ENCODE results near the gene FANCI. TPM values are rescaled to one million over a fixed set of nuclear protein-coding genes. Genes with fewer than 3 reads are reported as not detected.

FANCI gene
- total RNA-seq, 6 experiments from 2014 or later, result 0.98 to 7.2 (median 2.8) TPM

DNA sequence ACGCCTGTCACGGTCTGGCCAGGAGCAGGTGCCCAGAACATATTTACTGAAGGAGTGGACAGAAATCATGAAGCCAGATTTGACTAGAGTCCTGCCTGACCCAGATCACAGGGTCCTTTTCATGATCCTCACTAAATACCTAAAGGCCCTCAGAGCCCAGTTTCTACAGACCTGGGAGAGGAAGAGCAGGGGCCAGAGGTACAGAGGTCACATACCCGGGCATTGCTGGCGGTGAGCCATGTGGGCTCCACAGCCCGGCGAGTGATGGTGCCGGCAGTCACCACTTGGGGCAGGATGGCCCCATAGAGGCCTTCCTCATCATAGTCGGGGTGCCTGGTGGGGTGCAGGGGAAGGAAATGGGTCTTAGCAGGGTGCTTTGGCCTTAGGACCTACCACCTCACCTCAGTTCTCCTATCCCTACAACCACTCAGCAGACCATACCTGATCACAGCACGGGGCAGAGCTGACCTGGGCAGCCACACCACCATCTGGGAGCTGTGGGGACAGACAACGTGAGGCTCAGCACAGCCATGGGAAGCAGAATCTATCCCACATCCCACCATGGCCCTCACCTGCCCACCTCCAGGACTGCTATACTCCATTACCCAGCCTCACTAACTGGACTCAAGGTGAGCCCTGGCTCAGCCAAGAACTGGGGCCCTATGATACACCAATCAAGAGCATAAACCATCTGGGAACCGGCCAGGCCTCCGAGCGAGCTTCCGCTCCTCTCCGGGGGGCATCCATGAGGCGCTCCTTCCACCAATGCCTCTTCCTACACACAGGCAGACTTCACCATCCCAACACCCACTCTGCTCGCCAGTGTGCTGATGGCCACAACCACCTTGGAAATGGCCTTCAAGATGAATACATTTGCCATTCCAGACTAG lies 78.0 kb downstream of the FANCI start:
- peak; percentile 74 to 87 (median 83) for DNase-seq
- 35% methylated on average over 8 of the region's 17 CpGs for WGBS (ENCODE audit: insufficient coverage, low coverage, low lambda C conversion rate, missing lambda C conversion rate)

DNA sequence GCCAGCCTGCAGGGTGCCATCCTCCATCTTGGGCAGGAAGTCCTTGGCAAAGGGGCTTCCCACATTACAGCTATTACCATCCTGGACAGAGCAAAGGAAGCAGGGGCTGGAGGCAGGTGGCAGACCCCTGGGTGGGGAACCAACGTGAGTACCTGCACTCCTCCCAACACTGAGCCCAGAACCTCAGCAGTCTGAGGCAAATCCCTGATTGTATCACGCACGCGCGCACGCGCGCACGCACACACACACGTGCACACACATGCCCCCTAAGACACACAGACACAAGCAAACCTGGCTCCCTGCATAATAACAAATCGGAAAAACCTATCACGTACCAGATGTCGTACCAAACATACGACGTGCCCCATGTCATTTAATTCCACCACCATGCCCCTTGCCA lies 79.0 kb downstream of the FANCI start:
- intact Hi-C loops (cut with DNase I), result no loop called here
- no peak for TF ChIP-seq POLR2A (IDR thresholded peaks at IDR 0.05)
- TF ChIP-seq, protein P1, sequence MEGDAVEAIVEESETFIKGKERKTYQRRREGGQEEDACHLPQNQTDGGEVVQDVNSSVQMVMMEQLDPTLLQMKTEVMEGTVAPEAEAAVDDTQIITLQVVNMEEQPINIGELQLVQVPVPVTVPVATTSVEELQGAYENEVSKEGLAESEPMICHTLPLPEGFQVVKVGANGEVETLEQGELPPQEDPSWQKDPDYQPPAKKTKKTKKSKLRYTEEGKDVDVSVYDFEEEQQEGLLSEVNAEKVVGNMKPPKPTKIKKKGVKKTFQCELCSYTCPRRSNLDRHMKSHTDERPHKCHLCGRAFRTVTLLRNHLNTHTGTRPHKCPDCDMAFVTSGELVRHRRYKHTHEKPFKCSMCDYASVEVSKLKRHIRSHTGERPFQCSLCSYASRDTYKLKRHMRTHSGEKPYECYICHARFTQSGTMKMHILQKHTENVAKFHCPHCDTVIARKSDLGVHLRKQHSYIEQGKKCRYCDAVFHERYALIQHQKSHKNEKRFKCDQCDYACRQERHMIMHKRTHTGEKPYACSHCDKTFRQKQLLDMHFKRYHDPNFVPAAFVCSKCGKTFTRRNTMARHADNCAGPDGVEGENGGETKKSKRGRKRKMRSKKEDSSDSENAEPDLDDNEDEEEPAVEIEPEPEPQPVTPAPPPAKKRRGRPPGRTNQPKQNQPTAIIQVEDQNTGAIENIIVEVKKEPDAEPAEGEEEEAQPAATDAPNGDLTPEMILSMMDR (IDR thresholded peaks at IDR 0.05), result no peak
- peaks cover 0 to 82% (median 49%) of the 10 kb centered on the region in 4 donors for H3K36me3 ChIP-seq
- peaks cover 0 to 12% (median 3%) of the 10 kb centered on the region in 4 donors for H3K4me1 ChIP-seq
- 82% methylated on average over 7 of the region's 15 CpGs for WGBS (ENCODE audit: insufficient coverage, low coverage, low lambda C conversion rate, missing lambda C conversion rate)
- no peaks in the 10 kb centered on the region for H3K9me3 ChIP-seq
- no peaks in the 10 kb centered on the region for H3K27me3 ChIP-seq
- DNase-seq (no peak), ATAC-seq (no peak)
- no peak overlapping the region for H3K27ac ChIP-seq
- H3K4me3 ChIP-seq, result no peak overlapping the region

More for the DNA sequence above, 78.0 kb downstream of the FANCI start:
- peak; percentile 89 to 96 (median 94) for ATAC-seq
- H3K27ac ChIP-seq, result peak overlapping the region in 1 of 3 donors; percentile 39
- peaks cover 0 to 82% (median 53%) of the 10 kb centered on the region in 4 donors for H3K36me3 ChIP-seq
- H3K9me3 ChIP-seq, result no peaks in the 10 kb centered on the region
- H3K4me1 ChIP-seq, result peaks cover 0 to 12% (median 3%) of the 10 kb centered on the region in 4 donors
- H3K4me3 ChIP-seq, result no peak overlapping the region
- H3K27me3 ChIP-seq, result no peaks in the 10 kb centered on the region
- intact Hi-C loops (cut with DNase I), result no loop called here
- no peak for TF ChIP-seq POLR2A (IDR thresholded peaks at IDR 0.05)
- TF ChIP-seq, protein P1 (IDR thresholded peaks at IDR 0.05), result peak; percentile 33 to 52 (median 46)

DNA sequence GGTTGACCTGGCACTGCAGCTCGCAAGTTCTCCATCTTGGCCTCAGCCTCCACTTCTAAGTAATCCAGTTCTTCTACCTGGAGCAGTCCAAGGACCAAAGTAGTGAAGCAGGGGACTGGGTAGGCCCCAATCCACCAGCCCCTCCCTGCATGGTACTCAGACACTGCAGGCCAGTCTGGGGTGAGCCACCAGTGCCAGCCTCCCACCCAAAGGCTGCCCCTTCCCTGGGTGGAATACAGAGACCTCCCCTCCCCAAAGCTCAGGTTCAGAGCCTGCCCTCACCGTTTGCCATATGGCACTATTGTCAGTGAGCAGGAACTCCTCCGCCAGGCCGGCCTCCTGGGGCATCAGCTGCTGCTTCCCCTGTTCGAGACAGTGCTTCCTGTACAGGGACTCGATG lies 80.0 kb downstream of the FANCI start:
- DNase-seq (no peak), ATAC-seq (no peak)
- H3K27me3 ChIP-seq, result no peaks in the 10 kb centered on the region
- no peak overlapping the region for H3K27ac ChIP-seq
- H3K4me1 ChIP-seq, result peaks cover 0 to 12% (median 3%) of the 10 kb centered on the region in 4 donors
- TF ChIP-seq POLR2A (IDR thresholded peaks at IDR 0.05), result no peak
- TF ChIP-seq, protein P1 (IDR thresholded peaks at IDR 0.05), result no peak
- WGBS (ENCODE audit: insufficient coverage, low coverage, low lambda C conversion rate, missing lambda C conversion rate), result no CpG with 5 or more reads among the region's 6 CpGs
- no peak overlapping the region for H3K4me3 ChIP-seq
- intact Hi-C loops (cut with DNase I), result no loop called here
- H3K36me3 ChIP-seq, result peaks cover 0 to 82% (median 52%) of the 10 kb centered on the region in 4 donors
- no peaks in the 10 kb centered on the region for H3K9me3 ChIP-seq

DNA sequence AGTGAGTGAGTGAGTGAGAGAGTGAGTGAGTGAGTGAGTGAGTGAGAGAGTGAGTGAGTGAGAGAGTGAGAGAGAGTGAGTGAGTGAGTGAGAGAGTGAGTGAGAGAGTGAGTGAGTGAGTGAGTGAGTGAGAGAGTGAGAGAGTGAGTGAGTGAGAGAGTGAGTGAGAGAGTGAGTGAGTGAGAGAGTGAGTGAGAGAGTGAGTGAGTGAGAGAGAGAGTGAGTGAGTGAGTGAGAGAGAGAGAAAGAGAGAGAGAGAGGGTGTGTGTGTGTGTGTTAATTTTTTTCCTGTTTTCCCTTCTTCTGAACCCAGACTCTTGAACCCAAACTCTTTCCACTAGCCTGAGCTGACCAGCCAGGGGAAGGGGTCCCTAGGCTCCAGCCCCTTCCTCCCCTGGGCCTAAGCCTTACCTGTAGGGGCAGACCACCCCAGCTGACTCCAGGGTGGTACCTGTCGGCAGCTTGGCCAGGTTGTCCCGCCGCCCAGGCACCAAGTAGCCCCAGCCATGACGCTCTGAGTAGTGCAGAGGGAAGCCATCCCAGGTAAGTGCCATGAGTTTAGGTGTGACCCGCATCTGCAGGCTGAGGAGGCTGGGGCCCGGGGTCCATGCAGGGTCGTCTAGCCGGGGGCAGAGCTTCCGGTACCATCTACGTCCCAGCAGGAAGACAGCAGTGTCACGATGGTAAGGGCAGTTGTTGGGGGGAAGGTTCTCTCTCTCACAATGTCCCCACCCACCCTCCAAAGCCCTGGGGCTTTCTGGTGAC lies 81.4 kb downstream of the FANCI start:
- peaks cover 0 to 82% (median 56%) of the 10 kb centered on the region in 4 donors for H3K36me3 ChIP-seq
- ATAC-seq, result no peak
- intact Hi-C loops (cut with DNase I), result no loop called here

More for the DNA sequence above, 81.4 kb downstream of the FANCI start:
- no peak overlapping the region for H3K27ac ChIP-seq
- no peak for DNase-seq
- H3K27me3 ChIP-seq, result no peaks in the 10 kb centered on the region
- no CpG with 5 or more reads among the region's 11 CpGs for WGBS (ENCODE audit: insufficient coverage, low coverage, low lambda C conversion rate, missing lambda C conversion rate)
- TF ChIP-seq, protein P1 (IDR thresholded peaks at IDR 0.05), result no peak
- no peak for TF ChIP-seq POLR2A (IDR thresholded peaks at IDR 0.05)
- H3K9me3 ChIP-seq, result no peaks in the 10 kb centered on the region
- H3K4me1 ChIP-seq, result peaks cover 0 to 12% (median 3%) of the 10 kb centered on the region in 4 donors
- H3K4me3 ChIP-seq, result no peak overlapping the region
